ENCODE results near the gene SEPHS2. TPM values are rescaled to one million over a fixed set of nuclear protein-coding genes. Genes with fewer than 3 reads are reported as not detected.

The SEPHS2 gene, protein sequence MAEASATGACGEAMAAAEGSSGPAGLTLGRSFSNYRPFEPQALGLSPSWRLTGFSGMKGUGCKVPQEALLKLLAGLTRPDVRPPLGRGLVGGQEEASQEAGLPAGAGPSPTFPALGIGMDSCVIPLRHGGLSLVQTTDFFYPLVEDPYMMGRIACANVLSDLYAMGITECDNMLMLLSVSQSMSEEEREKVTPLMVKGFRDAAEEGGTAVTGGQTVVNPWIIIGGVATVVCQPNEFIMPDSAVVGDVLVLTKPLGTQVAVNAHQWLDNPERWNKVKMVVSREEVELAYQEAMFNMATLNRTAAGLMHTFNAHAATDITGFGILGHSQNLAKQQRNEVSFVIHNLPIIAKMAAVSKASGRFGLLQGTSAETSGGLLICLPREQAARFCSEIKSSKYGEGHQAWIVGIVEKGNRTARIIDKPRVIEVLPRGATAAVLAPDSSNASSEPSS
- 100 to 1,000 TPM; 157 to 228 (median 205) TPM for total RNA-seq
- long read RNA-seq, transcript SEPHS2-201 (1 exons, 2,551 nt): major isoform, 27 of 27 reads
- long read RNA-seq, partial matches to known transcripts: 0 of 27 reads
- long read RNA-seq, other reads (novel, unspliced or antisense): 0 of 27 reads

GRCh38 chr16:30445408-30446202 is at the start of gene SEPHS2:
TSS of gene SEPHS2 (minus strand) at chr16:30445874. CDS start at chr16:30445727, 147 bp downstream.
- WGBS (ENCODE audit: insufficient coverage, low coverage, low lambda C conversion rate, missing lambda C conversion rate): under 1% methylated on average over 24 of the region's 59 CpGs
- Histone ChIP-seq H3K4me3 (peak within 1 kb of the TSS; percentile 69 to 96 (median 83)), H3K27ac (peak within 1 kb of the TSS; percentile 86 to 98 (median 94)), H3K4me1 (peaks cover 0 to 36% (median 9%) of the 10 kb centered on the region in 4 donors), H3K27me3 (no peaks in the 10 kb centered on the region), H3K9me3 (no peaks in the 10 kb centered on the region), H3K36me3 (peaks cover 0 to 4% (median 2%) of the 10 kb centered on the region in 4 donors)
- intact Hi-C loops (cut with DNase I): no loop called here
- TF ChIP-seq, protein P1, sequence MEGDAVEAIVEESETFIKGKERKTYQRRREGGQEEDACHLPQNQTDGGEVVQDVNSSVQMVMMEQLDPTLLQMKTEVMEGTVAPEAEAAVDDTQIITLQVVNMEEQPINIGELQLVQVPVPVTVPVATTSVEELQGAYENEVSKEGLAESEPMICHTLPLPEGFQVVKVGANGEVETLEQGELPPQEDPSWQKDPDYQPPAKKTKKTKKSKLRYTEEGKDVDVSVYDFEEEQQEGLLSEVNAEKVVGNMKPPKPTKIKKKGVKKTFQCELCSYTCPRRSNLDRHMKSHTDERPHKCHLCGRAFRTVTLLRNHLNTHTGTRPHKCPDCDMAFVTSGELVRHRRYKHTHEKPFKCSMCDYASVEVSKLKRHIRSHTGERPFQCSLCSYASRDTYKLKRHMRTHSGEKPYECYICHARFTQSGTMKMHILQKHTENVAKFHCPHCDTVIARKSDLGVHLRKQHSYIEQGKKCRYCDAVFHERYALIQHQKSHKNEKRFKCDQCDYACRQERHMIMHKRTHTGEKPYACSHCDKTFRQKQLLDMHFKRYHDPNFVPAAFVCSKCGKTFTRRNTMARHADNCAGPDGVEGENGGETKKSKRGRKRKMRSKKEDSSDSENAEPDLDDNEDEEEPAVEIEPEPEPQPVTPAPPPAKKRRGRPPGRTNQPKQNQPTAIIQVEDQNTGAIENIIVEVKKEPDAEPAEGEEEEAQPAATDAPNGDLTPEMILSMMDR (IDR thresholded peaks at IDR 0.05): peak in 3 of 4 donors; percentile 17 to 24 (median 21)
- TF ChIP-seq POLR2A (IDR thresholded peaks at IDR 0.05): peak; percentile 100
- DNase-seq (peak; percentile 96 to 100 (median 99)), ATAC-seq (peak; percentile 74 to 84 (median 80))

GRCh38 chr16:30494709-30495108 is 49.0 kb upstream of the SEPHS2 start:
- WGBS (ENCODE audit: insufficient coverage, low coverage, low lambda C conversion rate, missing lambda C conversion rate): 71% methylated on average over 9 of the region's 12 CpGs
- no peak overlapping the region for H3K4me3 ChIP-seq
- H3K27me3 ChIP-seq: no peaks in the 10 kb centered on the region
- ATAC-seq (no peak), DNase-seq (no peak)
- no peaks in the 10 kb centered on the region for H3K9me3 ChIP-seq
- no peak overlapping the region for H3K27ac ChIP-seq
- peaks cover 0 to 12% (median 0%) of the 10 kb centered on the region in 4 donors for H3K4me1 ChIP-seq
- peaks cover 0 to 7% (median 0%) of the 10 kb centered on the region in 4 donors for H3K36me3 ChIP-seq
- intact Hi-C loops (cut with DNase I): no loop called here
- TF ChIP-seq, protein P1 (IDR thresholded peaks at IDR 0.05): no peak
- no peak for TF ChIP-seq POLR2A (IDR thresholded peaks at IDR 0.05)

- H3K27ac ChIP-seq: no peak overlapping the region
- DNase-seq: no peak
- no peaks in the 10 kb centered on the region for H3K9me3 ChIP-seq
- no peak for TF ChIP-seq POLR2A (IDR thresholded peaks at IDR 0.05)
- TF ChIP-seq, protein P1 (IDR thresholded peaks at IDR 0.05): no peak
- intact Hi-C loops (cut with DNase I): no loop called here
- 77% methylated on average over 6 of the region's 11 CpGs for WGBS (ENCODE audit: insufficient coverage, low coverage, low lambda C conversion rate, missing lambda C conversion rate)
- H3K36me3 ChIP-seq: peaks cover 0 to 7% (median 0%) of the 10 kb centered on the region in 4 donors
- no peaks in the 10 kb centered on the region for H3K27me3 ChIP-seq
- peaks cover 0 to 19% (median 2%) of the 10 kb centered on the region in 4 donors for H3K4me1 ChIP-seq
- H3K4me3 ChIP-seq: no peak overlapping the region
- no peak for ATAC-seq
Measured at GRCh38 chr16:30493941-30494488, 48.3 kb upstream of the SEPHS2 start.

DNA sequence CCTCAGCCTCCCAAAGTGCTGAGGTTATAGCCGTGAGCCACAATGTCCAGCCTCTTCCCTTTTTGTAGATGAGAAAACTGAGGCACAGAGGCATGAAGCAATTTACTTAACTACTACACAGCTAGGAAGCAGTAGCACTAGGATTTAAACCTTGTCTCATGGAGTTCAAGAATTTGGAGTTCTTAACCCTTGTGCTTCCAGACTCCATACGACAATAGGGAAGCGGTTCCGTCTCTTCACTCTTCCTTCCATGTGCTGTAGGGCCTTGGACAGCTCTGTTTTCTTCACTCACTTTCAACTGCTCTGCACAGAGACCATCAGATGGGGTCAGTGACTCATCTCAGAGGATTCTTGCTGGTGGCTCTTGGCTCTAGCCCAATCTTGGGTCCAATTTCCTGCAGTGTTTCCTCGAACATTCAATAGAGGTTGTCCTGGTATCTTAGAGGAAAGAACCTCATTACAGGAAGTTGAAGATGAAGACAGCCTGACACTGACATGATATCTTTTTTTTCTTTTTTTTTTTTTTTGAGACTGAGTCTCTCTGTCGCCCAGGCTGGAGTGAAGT is 46.2 kb upstream of the SEPHS2 start:
- H3K4me1 ChIP-seq: peaks cover 0 to 20% (median 5%) of the 10 kb centered on the region in 4 donors
- intact Hi-C loops (cut with DNase I): no loop called here
- no peaks in the 10 kb centered on the region for H3K9me3 ChIP-seq
- no peak for TF ChIP-seq POLR2A (IDR thresholded peaks at IDR 0.05)
- TF ChIP-seq, protein P1 (IDR thresholded peaks at IDR 0.05): no peak
- peak in 2 of 3 donors; percentile 48 to 54 for DNase-seq
- peaks cover 0 to 7% (median 0%) of the 10 kb centered on the region in 4 donors for H3K36me3 ChIP-seq
- H3K27ac ChIP-seq: no peak overlapping the region
- 51% methylated on average over 6 of the region's 6 CpGs for WGBS (ENCODE audit: insufficient coverage, low coverage, low lambda C conversion rate, missing lambda C conversion rate)
- H3K4me3 ChIP-seq: no peak overlapping the region
- H3K27me3 ChIP-seq: no peaks in the 10 kb centered on the region
- ATAC-seq: peak; percentile 46 to 80 (median 58)

All from right lobe of liver (tissue), 6 donors.